A549 (cell line): ENCODE data around the gene EMC8. TPM values are rescaled to one million over a fixed set of nuclear protein-coding genes. Genes with fewer than 3 reads are reported as not detected.

Source experiments
- ATAC-seq, 2 experiments: fragments of 200-7000 bp in 1 of 2; fragments of >200 bp in 1 of 2; cut with Nextera tagmentation in 1 of 2; cut with Tn5 transposase in 1 of 2; 3 replicates each; pipeline versions ENCODE4 v1.8.0 to v1.9.1; 2018 to 2020; ENCODE audit warnings: mild to moderate bottlenecking in 1 of 2, moderate library complexity in 1 of 2
- CTCF ChIA-PET: fragments of 300-600 bp; sonication (Branson Sonifier 250); formaldehyde crosslinking; extraction: SDS; loops from one replicate; lab custom pipeline; 2021; ENCODE audit warnings: antibody characterized with exemption, inconsistent platforms; lab: Yijun Ruan, JAX
- POLR2A ChIA-PET: fragments of 350-600 bp; formaldehyde crosslinking; extraction: SDS; loops from one replicate; lab custom pipeline; 2021; ENCODE audit warnings: antibody characterized with exemption, inconsistent platforms; lab: Yijun Ruan, JAX
- DNase-seq, 2 experiments: peaks; one replicate each; pipeline versions ENCODE4 v3.0.0 to v3.0.0-alpha.2; 2011 to 2016; ENCODE audit warnings: low read depth in 1 of 2, low spot score in 1 of 2
- FAIRE-seq: peaks from 2 replicates; lab custom pipeline; 2011; peaks lifted over from hg19 to GRCh38; lab: Jason Lieb, UNC
- H3K27ac ChIP-seq, 2 experiments: fragments of >200 bp; sonication (Bioruptor Twin); formaldehyde crosslinking; 3 replicates each; pipeline ENCODE4 v1.5.1; 2016 to 2017
- H3K4me1 ChIP-seq: fragments of >200 bp; sonication (Bioruptor Twin); formaldehyde crosslinking; 3 replicates; pipeline ENCODE4 v1.6.1; 2016
- H3K4me2 ChIP-seq: fragments of >200 bp; sonication (Bioruptor Twin); formaldehyde crosslinking; 3 replicates; pipeline ENCODE4 v1.6.1; 2016
- H3K4me3 ChIP-seq: fragments of >200 bp; sonication (Bioruptor Twin); formaldehyde crosslinking; 3 replicates; pipeline ENCODE4 v1.5.1; 2016
- H3K9me3 ChIP-seq: fragments of >200 bp; sonication (Bioruptor Twin); formaldehyde crosslinking; 3 replicates; pipeline ENCODE4 v1.6.1; 2016
- CEBPB ChIP-seq, 2 experiments: fragments of >200 bp in 1 of 2; sonication (Bioruptor Twin) in 1 of 2; formaldehyde crosslinking in 1 of 2; IDR thresholded peaks; 2 replicates each; pipeline ENCODE4 v1.6.1; 2012 to 2016
- FOSL2 ChIP-seq, 2 experiments: fragments of 450-650 bp in 1 of 2; fragments of >200 bp in 1 of 2; sonication (Bioruptor Twin) in 1 of 2; formaldehyde crosslinking; IDR thresholded peaks; 2 replicates each; pipeline versions ENCODE4 v1.5.0 to v1.6.1; 2016 to 2020; ENCODE audit warnings: mild to moderate bottlenecking in 1 of 2, moderate library complexity in 1 of 2
- GATA3 ChIP-seq: IDR thresholded peaks from 2 replicates; pipeline ENCODE4 v1.6.1; 2012; ENCODE audit warnings: borderline replicate concordance
- HDAC2 ChIP-seq: fragments of 200-600 bp; sonication (generic); IDR thresholded peaks from 2 replicates; pipeline ENCODE4 v1.6.1; 2016
- HOXA7 ChIP-seq: fragments of 250-450 bp; sonication (Bioruptor Pico); IDR thresholded peaks from 2 replicates; pipeline ENCODE4 v1.5.0; 2020; ENCODE audit warnings: mild to moderate bottlenecking, moderate library complexity
- JUN ChIP-seq, 2 experiments: fragments of >200 bp; sonication (Bioruptor Twin); formaldehyde crosslinking; IDR thresholded peaks; 2 replicates in 1 of 2; 3 replicates in 1 of 2; pipeline ENCODE4 v1.6.1; 2016 to 2017
- JUNB ChIP-seq: fragments of >200 bp; sonication (Bioruptor Twin); formaldehyde crosslinking; IDR thresholded peaks from 2 replicates; pipeline ENCODE4 v1.6.1; 2016
- KDM1A ChIP-seq: fragments of 200-600 bp; sonication (generic); IDR thresholded peaks from 2 replicates; pipeline ENCODE4 v1.6.1; 2016; ENCODE audit warnings: low read depth, mild to moderate bottlenecking
- MAFK ChIP-seq: fragments of 450-650 bp; IDR thresholded peaks from 2 replicates; pipeline ENCODE4 v1.6.1; 2014; ENCODE audit not compliant: partially characterized antibody
- MAZ ChIP-seq: fragments of 150-350 bp; IDR thresholded peaks from 2 replicates; pipeline ENCODE4 v1.6.1; 2014; ENCODE audit warnings: antibody characterized with exemption, low read depth, low read length, borderline replicate concordance
- POLR2AphosphoS2 ChIP-seq: conservative IDR thresholded peaks from 2 replicates; pipeline ENCODE4 v1.6.1; 2012; ENCODE audit warnings: low read length, improper control_type of control experiment, inconsistent platforms
- RCOR1 ChIP-seq: fragments of 150-350 bp; IDR thresholded peaks from 2 replicates; pipeline ENCODE4 v1.6.1; 2014; ENCODE audit warnings: antibody characterized with exemption, low read length, low read depth
- RNF2 ChIP-seq: fragments of 200-600 bp; sonication (generic); IDR thresholded peaks from 2 replicates; pipeline ENCODE4 v1.6.1; 2016; ENCODE audit warnings: low read depth, mild to moderate bottlenecking, antibody characterized with exemption, moderate library complexity, borderline replicate concordance
- TFCP2L1 ChIP-seq: fragments of 250-450 bp; sonication (Bioruptor Pico); IDR thresholded peaks from 2 replicates; pipeline ENCODE4 v1.5.0; 2021; ENCODE audit warnings: mild to moderate bottlenecking
- ZC3H11A ChIP-seq: fragments of 450-650 bp; IDR thresholded peaks from 2 replicates; pipeline ENCODE4 v1.6.1; 2014; ENCODE audit warnings: antibody characterized with exemption, mild to moderate bottlenecking
- ZFP36 ChIP-seq: fragments of 450-650 bp; IDR thresholded peaks from 2 replicates; pipeline ENCODE4 v1.6.1; 2014; ENCODE audit warnings: borderline replicate concordance; ENCODE audit not compliant: partially characterized antibody
- ZSCAN20 ChIP-seq: fragments of 250-450 bp; sonication (Bioruptor Pico); IDR thresholded peaks from 2 replicates; pipeline ENCODE4 v1.8.0; 2022; ENCODE audit warnings: mild to moderate bottlenecking, moderate library complexity
- WGBS: methylation state at CpG from one replicate; pipeline ENCODE4 v1.1.6; 2017; ENCODE audit errors: missing lambda C conversion rate; 5-methylcytosine and 5-hydroxymethylcytosine counted together
- polyA plus RNA-seq, 4 experiments: library from polyadenylated mRNA; depleted of rRNA in 3 of 4; stranded (reverse); fragments of >200 nt; fragmentation: RNase III in 1 of 4; extraction: RNeasy Plus Mini Kit Qiagen cat#74134 plus additional on column Dnase treatment in 1 of 4; gene quantifications; 2 replicates in 3 of 4; 3 replicates in 1 of 4; pipeline ENCODE4 v1.2.3, GENCODE V29; 2011 to 2017
- TF ChIP-seq, protein P1 (sequence below): fragments of 250-450 bp; sonication (Bioruptor Pico); IDR thresholded peaks from 2 replicates; pipeline ENCODE4 v1.5.0; 2020; ENCODE audit warnings: low read depth, mild to moderate bottlenecking, moderate library complexity
- TF ChIP-seq, protein P2 (sequence below): IDR thresholded peaks from 2 replicates; pipeline ENCODE4 v1.6.1; 2012; ENCODE audit warnings: low read depth, borderline replicate concordance
- TF ChIP-seq, protein P3 (sequence below): fragments of >200 bp; sonication (Bioruptor Twin); formaldehyde crosslinking; IDR thresholded peaks from 3 replicates; pipeline ENCODE4 v1.5.1; 2016
- TF ChIP-seq, protein P4 (sequence below): fragments of 450-650 bp; IDR thresholded peaks from 2 replicates; pipeline ENCODE4 v1.6.1; 2014; ENCODE audit warnings: antibody characterized with exemption
- TF ChIP-seq, protein P5 (sequence below): fragments of 250-450 bp; sonication (Bioruptor Pico); IDR thresholded peaks from 2 replicates; pipeline ENCODE4 v1.5.0; 2021; ENCODE audit warnings: mild to moderate bottlenecking, moderate library complexity, borderline replicate concordance
- TF ChIP-seq, protein P6 (sequence below): fragments of >200 bp; sonication (Bioruptor Twin); formaldehyde crosslinking; IDR thresholded peaks from 3 replicates; pipeline ENCODE4 v1.6.1; 2016

Gene EMC8
- polyA plus RNA-seq, 2 of the 4 experiments (the other 2 are of a cell fraction) = 43.0 to 53.2 TPM

DNA sequence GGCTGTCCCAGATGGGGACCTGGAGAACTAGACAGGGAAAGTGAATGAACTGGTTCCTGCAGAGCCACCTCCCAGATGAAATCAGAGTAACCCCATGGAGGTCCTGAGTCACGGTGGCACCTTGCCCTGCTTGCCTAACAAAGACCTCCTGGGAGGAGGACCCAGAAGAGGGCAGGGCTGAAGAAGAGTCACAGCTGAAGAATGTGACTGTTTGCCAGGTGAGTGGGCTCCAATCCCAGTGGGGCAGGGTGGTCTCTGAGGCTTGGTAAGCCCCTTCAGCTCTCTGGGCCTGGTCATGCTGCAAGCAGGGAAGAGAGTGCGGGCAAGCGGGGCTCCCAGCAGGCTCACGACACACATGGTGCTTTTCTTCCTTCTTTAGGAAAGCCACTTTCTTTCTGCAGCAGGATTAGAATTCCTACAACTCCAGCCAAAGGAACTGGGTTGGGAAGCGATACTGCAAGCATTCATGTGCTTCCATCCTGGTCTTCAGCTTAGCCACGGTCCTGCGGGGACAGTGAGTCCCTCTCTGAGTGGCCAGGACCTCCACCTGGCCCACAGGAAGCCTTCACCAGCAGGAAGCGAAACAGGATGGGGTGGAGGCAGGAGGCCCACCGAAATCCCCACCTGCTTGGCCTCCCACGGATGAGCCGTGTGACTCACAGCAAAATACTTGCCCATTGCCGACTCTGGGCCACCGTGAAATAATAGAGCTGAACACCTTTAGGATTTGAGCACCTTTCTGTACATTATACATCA is 52.7 kb downstream of the EMC8 start:
- TF ChIP-seq HOXA7 (CRISPR knock-in tag) = no peak
- TF ChIP-seq RNF2 = no peak
- no peak for TF ChIP-seq GATA3
- no peak for TF ChIP-seq MAZ
- TF ChIP-seq, protein P1, sequence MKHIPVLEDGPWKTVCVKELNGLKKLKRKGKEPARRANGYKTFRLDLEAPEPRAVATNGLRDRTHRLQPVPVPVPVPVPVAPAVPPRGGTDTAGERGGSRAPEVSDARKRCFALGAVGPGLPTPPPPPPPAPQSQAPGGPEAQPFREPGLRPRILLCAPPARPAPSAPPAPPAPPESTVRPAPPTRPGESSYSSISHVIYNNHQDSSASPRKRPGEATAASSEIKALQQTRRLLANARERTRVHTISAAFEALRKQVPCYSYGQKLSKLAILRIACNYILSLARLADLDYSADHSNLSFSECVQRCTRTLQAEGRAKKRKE (CRISPR knock-in tag) = no peak
- TF ChIP-seq ZSCAN20 = no peak
- no peak for TF ChIP-seq ZFP36
- no peak for TF ChIP-seq POLR2AphosphoS2
- TF ChIP-seq, protein P2, sequence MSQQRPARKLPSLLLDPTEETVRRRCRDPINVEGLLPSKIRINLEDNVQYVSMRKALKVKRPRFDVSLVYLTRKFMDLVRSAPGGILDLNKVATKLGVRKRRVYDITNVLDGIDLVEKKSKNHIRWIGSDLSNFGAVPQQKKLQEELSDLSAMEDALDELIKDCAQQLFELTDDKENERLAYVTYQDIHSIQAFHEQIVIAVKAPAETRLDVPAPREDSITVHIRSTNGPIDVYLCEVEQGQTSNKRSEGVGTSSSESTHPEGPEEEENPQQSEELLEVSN = no peak
- TF ChIP-seq JUN (IDR thresholded peaks at IDR 0.05) = 0 out of 5 replicates have a peak, but pooled peaks of 1 of the 2 experiments have one; percentile 28
- no peak for TF ChIP-seq RCOR1
- no peak for TF ChIP-seq FOSL2 (IDR thresholded peaks at IDR 0.05)
- peak; percentile 34 for TF ChIP-seq FOSL2 (CRISPR knock-in tag; IDR thresholded peaks at IDR 0.05)
- no peak for TF ChIP-seq TFCP2L1
- TF ChIP-seq, protein P3, sequence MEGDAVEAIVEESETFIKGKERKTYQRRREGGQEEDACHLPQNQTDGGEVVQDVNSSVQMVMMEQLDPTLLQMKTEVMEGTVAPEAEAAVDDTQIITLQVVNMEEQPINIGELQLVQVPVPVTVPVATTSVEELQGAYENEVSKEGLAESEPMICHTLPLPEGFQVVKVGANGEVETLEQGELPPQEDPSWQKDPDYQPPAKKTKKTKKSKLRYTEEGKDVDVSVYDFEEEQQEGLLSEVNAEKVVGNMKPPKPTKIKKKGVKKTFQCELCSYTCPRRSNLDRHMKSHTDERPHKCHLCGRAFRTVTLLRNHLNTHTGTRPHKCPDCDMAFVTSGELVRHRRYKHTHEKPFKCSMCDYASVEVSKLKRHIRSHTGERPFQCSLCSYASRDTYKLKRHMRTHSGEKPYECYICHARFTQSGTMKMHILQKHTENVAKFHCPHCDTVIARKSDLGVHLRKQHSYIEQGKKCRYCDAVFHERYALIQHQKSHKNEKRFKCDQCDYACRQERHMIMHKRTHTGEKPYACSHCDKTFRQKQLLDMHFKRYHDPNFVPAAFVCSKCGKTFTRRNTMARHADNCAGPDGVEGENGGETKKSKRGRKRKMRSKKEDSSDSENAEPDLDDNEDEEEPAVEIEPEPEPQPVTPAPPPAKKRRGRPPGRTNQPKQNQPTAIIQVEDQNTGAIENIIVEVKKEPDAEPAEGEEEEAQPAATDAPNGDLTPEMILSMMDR = no peak
- TF ChIP-seq, protein P4, sequence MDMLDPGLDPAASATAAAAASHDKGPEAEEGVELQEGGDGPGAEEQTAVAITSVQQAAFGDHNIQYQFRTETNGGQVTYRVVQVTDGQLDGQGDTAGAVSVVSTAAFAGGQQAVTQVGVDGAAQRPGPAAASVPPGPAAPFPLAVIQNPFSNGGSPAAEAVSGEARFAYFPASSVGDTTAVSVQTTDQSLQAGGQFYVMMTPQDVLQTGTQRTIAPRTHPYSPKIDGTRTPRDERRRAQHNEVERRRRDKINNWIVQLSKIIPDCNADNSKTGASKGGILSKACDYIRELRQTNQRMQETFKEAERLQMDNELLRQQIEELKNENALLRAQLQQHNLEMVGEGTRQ = no peak
- TF ChIP-seq JUNB = peak; percentile 35; the same call in 1 of the 2 replicates
- no peak for TF ChIP-seq ZC3H11A
- TF ChIP-seq, protein P5, sequence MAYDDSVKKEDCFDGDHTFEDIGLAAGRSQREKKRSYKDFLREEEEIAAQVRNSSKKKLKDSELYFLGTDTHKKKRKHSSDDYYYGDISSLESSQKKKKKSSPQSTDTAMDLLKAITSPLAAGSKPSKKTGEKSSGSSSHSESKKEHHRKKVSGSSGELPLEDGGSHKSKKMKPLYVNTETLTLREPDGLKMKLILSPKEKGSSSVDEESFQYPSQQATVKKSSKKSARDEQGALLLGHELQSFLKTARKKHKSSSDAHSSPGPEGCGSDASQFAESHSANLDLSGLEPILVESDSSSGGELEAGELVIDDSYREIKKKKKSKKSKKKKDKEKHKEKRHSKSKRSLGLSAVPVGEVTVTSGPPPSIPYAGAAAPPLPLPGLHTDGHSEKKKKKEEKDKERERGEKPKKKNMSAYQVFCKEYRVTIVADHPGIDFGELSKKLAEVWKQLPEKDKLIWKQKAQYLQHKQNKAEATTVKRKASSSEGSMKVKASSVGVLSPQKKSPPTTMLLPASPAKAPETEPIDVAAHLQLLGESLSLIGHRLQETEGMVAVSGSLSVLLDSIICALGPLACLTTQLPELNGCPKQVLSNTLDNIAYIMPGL (CRISPR knock-in tag) = no peak
- TF ChIP-seq KDM1A = no peak
- TF ChIP-seq MAFK = no peak
- 0 out of 4 replicates have a peak, but pooled peaks have one; percentile 5 to 36 for TF ChIP-seq CEBPB (IDR thresholded peaks at IDR 0.05)
- no peak for TF ChIP-seq HDAC2
- TF ChIP-seq, protein P6, sequence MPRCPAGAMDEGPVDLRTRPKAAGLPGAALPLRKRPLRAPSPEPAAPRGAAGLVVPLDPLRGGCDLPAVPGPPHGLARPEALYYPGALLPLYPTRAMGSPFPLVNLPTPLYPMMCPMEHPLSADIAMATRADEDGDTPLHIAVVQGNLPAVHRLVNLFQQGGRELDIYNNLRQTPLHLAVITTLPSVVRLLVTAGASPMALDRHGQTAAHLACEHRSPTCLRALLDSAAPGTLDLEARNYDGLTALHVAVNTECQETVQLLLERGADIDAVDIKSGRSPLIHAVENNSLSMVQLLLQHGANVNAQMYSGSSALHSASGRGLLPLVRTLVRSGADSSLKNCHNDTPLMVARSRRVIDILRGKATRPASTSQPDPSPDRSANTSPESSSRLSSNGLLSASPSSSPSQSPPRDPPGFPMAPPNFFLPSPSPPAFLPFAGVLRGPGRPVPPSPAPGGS = no peak
- TF ChIP-seq, all 56 proteins: peak for 4
- ATAC-seq (peak; percentile 40 to 48; a peak in 4 of 6 replicates), FAIRE-seq (no peak), DNase-seq (peak; percentile 51 to 59)
- Histone ChIP-seq H3K4me3 (no peak overlapping the region), H3K27ac (peak overlapping the region; percentile 21 to 81), H3K4me1 (peaks cover 31% of the 10 kb centered on the region), H3K9me3 (no peaks in the 10 kb centered on the region), H3K4me2 (peak overlapping the region; percentile 67)
- ChIA-PET CTCF (interaction anchor here (2.2 to 6.8 kb wide), 2 partner anchors 10 to 29 kb away, joined by 8 to 41 read pairs; no protein-coding TSS in a partner anchor), POLR2A (interaction anchor here (0.6 kb wide), 1 partner anchor 135 kb away, joined by 3 read pairs; no protein-coding TSS in a partner anchor)
- 44% methylated on average over 12 of the region's 13 CpGs for WGBS
